NT2/D1 (cell line): Measurements from ENCODE around the gene KLHDC1.

Experiments
- SUZ12 ChIP-seq: IDR thresholded peaks from 2 replicates; pipeline ENCODE4 v1.6.1; 2011; ENCODE audit not compliant: insufficient read length, insufficient read depth; ENCODE audit errors: extremely low read depth
- YY1 ChIP-seq: IDR thresholded peaks from 2 replicates; pipeline ENCODE4 v1.6.1; 2011; ENCODE audit not compliant: insufficient read length, insufficient read depth
- ZNF274 ChIP-seq: IDR thresholded peaks from 2 replicates; pipeline ENCODE4 v1.6.1; 2011; ENCODE audit warnings: mild to moderate bottlenecking, low read depth, low read length

- TF ChIP-seq ZNF274, result no peak
- no peak for TF ChIP-seq YY1
- TF ChIP-seq SUZ12, result no peak
Observed at GRCh38 chr14:49703965-49704364, 11.0 kb downstream of the KLHDC1 start.
